A673 (cell line): ENCODE data around the gene RGMA.

Experiments used
- EZH2 ChIP-seq: fragments of 200-600 bp; sonication (generic); IDR thresholded peaks from 2 replicates; pipeline ENCODE4 v1.6.1; 2017; ENCODE audit warnings: borderline replicate concordance, low read depth, mild to moderate bottlenecking, mixed read lengths, antibody characterized with exemption, low read length; ENCODE audit not compliant: poor library complexity, severe bottlenecking
- TF ChIP-seq, protein P1 (sequence below): fragments of 300-800, 200-600 bp; sonication (generic); conservative IDR thresholded peaks from 2 replicates; pipeline ENCODE4 v1.5.1; 2017; ENCODE audit warnings: low read depth, mild to moderate bottlenecking, antibody characterized with exemption, low read length, moderate library complexity, mixed read lengths

DNA sequence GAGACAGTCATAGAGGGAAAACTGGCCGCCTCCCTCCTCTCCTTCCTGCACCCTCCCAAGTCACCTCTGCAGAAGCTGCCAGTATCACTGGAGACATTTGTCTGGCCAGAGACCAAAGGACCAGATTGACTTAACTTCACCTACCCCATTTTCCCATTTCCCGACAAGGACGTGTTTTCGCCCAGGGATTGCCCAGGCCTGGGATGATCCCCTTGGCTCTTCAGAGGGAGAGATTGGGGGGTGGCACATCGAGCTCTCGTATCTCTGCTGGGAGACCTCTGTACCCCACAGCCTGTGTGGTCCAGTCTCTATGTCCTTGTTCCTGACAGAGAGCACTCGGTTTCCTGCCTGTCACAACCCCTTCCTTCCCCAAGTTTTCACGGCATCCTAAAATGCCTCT, 31.4 kb downstream of the RGMA start:
- TF ChIP-seq, protein P1, sequence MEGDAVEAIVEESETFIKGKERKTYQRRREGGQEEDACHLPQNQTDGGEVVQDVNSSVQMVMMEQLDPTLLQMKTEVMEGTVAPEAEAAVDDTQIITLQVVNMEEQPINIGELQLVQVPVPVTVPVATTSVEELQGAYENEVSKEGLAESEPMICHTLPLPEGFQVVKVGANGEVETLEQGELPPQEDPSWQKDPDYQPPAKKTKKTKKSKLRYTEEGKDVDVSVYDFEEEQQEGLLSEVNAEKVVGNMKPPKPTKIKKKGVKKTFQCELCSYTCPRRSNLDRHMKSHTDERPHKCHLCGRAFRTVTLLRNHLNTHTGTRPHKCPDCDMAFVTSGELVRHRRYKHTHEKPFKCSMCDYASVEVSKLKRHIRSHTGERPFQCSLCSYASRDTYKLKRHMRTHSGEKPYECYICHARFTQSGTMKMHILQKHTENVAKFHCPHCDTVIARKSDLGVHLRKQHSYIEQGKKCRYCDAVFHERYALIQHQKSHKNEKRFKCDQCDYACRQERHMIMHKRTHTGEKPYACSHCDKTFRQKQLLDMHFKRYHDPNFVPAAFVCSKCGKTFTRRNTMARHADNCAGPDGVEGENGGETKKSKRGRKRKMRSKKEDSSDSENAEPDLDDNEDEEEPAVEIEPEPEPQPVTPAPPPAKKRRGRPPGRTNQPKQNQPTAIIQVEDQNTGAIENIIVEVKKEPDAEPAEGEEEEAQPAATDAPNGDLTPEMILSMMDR: no peak
- no peak for TF ChIP-seq EZH2
